ENCODE results near the gene EPHB4. TPM values are rescaled to one million over a fixed set of nuclear protein-coding genes. Genes with fewer than 3 reads are reported as not detected.
"Not testable (repeated sequence)": the region's sequence is repeated elsewhere in the genome, so short reads cannot be mapped to it uniquely, and the experiment has no call there.

The EPHB4 gene
- total RNA-seq, 2 experiments from 2014 or later = 5.9 to 6.0 TPM

GRCh38 chr7:100762841-100763240 is 64.5 kb downstream of the EPHB4 start:
- H3K27ac Mint-ChIP-seq; DNase-seq; H3K4me3 Mint-ChIP-seq; H3K27me3 Mint-ChIP-seq (ENCODE audit: low read depth); H3K9me3 Mint-ChIP-seq; H3K4me1 Mint-ChIP-seq (ENCODE audit: low read depth); intact Hi-C loops (cut with micrococcal nuclease); H3K36me3 Mint-ChIP-seq (ENCODE audit: low read depth): not testable (repeated sequence)
- CTCF ChIA-PET = interaction anchor here (0.6 kb wide), 1 partner anchor 71 kb away, joined by 4 read pairs; no protein-coding TSS in a partner anchor

DNA sequence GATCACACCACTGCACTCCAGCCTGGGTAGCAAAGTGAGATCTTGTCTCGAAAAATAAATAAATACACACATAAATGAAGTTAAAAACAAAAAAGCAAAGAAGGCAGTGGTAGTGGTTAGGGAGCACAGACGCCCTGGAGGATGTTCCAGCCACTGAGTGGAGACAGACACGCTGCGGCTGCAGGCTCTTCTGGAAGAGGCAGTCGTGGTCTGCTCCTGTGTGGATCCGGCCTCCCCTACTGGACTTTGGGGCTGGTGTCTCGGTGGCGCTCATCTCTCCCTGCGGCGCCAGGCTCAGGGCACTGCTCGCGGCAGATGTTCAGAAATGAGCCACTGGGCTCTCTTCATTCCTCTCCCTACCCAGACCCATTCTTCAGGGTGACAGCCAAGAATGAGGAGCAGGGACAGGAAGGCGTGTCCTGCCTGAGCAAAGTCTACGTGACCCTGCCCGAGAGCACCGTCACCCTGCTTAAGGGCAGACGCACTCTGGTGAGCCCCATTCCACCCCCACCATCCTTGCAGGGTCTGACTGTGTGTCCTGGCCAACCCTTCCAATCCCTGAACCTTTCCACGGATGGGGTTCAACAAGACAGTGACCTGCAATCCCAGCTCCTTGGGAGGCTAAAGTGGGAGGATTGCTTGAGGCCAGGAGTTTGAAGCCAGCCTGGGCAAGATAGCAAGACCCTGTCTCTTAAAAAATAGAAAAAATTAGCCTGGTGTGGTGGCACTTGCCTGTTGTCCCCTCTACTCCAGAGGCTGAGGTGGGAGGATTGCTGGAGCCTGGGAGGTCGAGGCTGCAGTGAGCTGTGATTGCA is 67.8 kb downstream of the EPHB4 start:
- no peak overlapping the region for H3K27ac Mint-ChIP-seq
- H3K9me3 Mint-ChIP-seq = no peaks in the 10 kb centered on the region
- no peaks in the 10 kb centered on the region for H3K36me3 Mint-ChIP-seq (ENCODE audit: low read depth)
- no peaks in the 10 kb centered on the region for H3K4me1 Mint-ChIP-seq (ENCODE audit: low read depth)
- H3K4me3 Mint-ChIP-seq = no peak overlapping the region
- CTCF ChIA-PET = interaction anchor here (0.6 to 0.7 kb wide), 2 partner anchors 70 to 196 kb away, joined by 3 read pairs; no protein-coding TSS in a partner anchor
- intact Hi-C loops (cut with micrococcal nuclease) = no loop called here
- no peaks in the 10 kb centered on the region for H3K27me3 Mint-ChIP-seq (ENCODE audit: low read depth)
- no peak for DNase-seq

GRCh38 chr7:100753750-100754149 is 73.6 kb downstream of the EPHB4 start:
- Mint-ChIP-seq H3K4me1 (ENCODE audit: low read depth) (no peaks in the 10 kb centered on the region), H3K27me3 (ENCODE audit: low read depth) (peaks cover 4% of the 10 kb centered on the region), H3K9me3 (no peaks in the 10 kb centered on the region), H3K27ac (no peak overlapping the region), H3K36me3 (ENCODE audit: low read depth) (no peaks in the 10 kb centered on the region), H3K4me3 (no peak overlapping the region)
- no peak for DNase-seq
- CTCF ChIA-PET = interaction anchor here (0.6 kb wide), 1 partner anchor 150 kb away, joined by 3 read pairs; no protein-coding TSS in a partner anchor
- intact Hi-C loops (cut with micrococcal nuclease) = no loop called here

- intact Hi-C loops (cut with micrococcal nuclease) = no loop called here
- CTCF ChIA-PET = no interaction called here
- peaks cover 4% of the 10 kb centered on the region for H3K27me3 Mint-ChIP-seq (ENCODE audit: low read depth)
- H3K4me3 Mint-ChIP-seq = no peak overlapping the region
- H3K27ac Mint-ChIP-seq = no peak overlapping the region
- no peak for DNase-seq
- no peaks in the 10 kb centered on the region for H3K9me3 Mint-ChIP-seq
- H3K36me3 Mint-ChIP-seq (ENCODE audit: low read depth) = no peaks in the 10 kb centered on the region
- no peaks in the 10 kb centered on the region for H3K4me1 Mint-ChIP-seq (ENCODE audit: low read depth)
Measured at GRCh38 chr7:100752994-100753393, 74.3 kb downstream of the EPHB4 start.

Small RNA genes within 50 kb of the gene (microRNA-seq; reads per million reads assigned to microRNA genes)
- not detected for gene MIR6875 (ENCODE audit: borderline microRNAs expressed, borderline replicate concordance)

Other genes starting within 250 kb of the EPHB4 start
- 10 to 100 TPM; 78.0 to 81.2 TPM for gene LRCH4, start 241.4 kb downstream of the EPHB4 start, total RNA-seq
- gene FBXO24, start 241.2 kb downstream of the EPHB4 start, total RNA-seq = 1 to 10 TPM; 1.5 to 2.6 TPM
- gene PCOLCE, start 225.2 kb downstream of the EPHB4 start, total RNA-seq = 1 to 10 TPM; 5.8 to 6.8 TPM
- 10 to 100 TPM; 12.3 to 13.0 TPM for gene MOSPD3, start 215.0 kb downstream of the EPHB4 start, total RNA-seq
- 1 to 10 TPM; 4.2 to 5.1 TPM for gene TFR2, start 186.0 kb downstream of the EPHB4 start, total RNA-seq
- not detected for gene ACTL6B, start 171.1 kb downstream of the EPHB4 start, total RNA-seq
- gene GNB2, start 153.8 kb downstream of the EPHB4 start, total RNA-seq = 100 to 1,000 TPM; 221 TPM
- gene GIGYF1, start 133.3 kb downstream of the EPHB4 start, total RNA-seq = 10 to 100 TPM; 32.8 to 37.8 TPM
- gene POP7, start 121.4 kb downstream of the EPHB4 start, total RNA-seq = 10 to 100 TPM; 23.2 to 29.6 TPM
- gene EPO, start 107.1 kb downstream of the EPHB4 start, total RNA-seq = not detected
- not detected for gene ZAN, start 93.9 kb downstream of the EPHB4 start, total RNA-seq
- gene SLC12A9, start 25.2 kb upstream of the EPHB4 start, total RNA-seq = 10 to 100 TPM; 10.1 to 10.5 TPM
- 10 to 100 TPM; 19.8 to 21.0 TPM for gene TRIP6, start 39.9 kb upstream of the EPHB4 start, total RNA-seq
- 100 to 1,000 TPM; 166 to 169 TPM for gene SRRT, start 47.6 kb upstream of the EPHB4 start, total RNA-seq
- 1 to 10 TPM in 1 of 2 experiments, under 1 TPM in 1; 0.64 to 1.4 TPM for gene UFSP1, start 62.2 kb upstream of the EPHB4 start, total RNA-seq
- gene ACHE, start 68.4 kb upstream of the EPHB4 start, total RNA-seq = not detected
- gene MUC3A, start 122.0 kb upstream of the EPHB4 start, total RNA-seq = not detected
- not detected for gene MUC12, start 142.0 kb upstream of the EPHB4 start, total RNA-seq
- gene MUC17, start 192.6 kb upstream of the EPHB4 start, total RNA-seq = not detected